Muscle layer of duodenum (tissue), 2 donors: ENCODE data around the gene NUTM2B.
"Not testable (repeated sequence)": the region's sequence is repeated elsewhere in the genome, so short reads cannot be mapped to it uniquely, and the experiment has no call there.

Experiments
- H3K27ac ChIP-seq: one replicate; pipeline ENCODE4 v1.7.0; 2013; ENCODE audit warnings: mild to moderate bottlenecking, low read length
- H3K27me3 ChIP-seq: one replicate; pipeline ENCODE4 v1.7.0; 2013; ENCODE audit warnings: low read depth, mild to moderate bottlenecking, control low read depth, low read length
- H3K36me3 ChIP-seq, 2 donors: one replicate each; pipeline ENCODE4 v1.7.0; 2013; ENCODE audit warnings: low read length in 2 of 2, control low read depth in 1 of 2, mild to moderate bottlenecking in 1 of 2; ENCODE audit not compliant: insufficient read depth in 2 of 2, control insufficient read depth in 1 of 2
- H3K4me1 ChIP-seq, 2 donors: one replicate each; pipeline ENCODE4 v1.7.0; 2013; ENCODE audit warnings: low read length in 2 of 2, mild to moderate bottlenecking in 2 of 2, control low read depth in 1 of 2, moderate library complexity in 1 of 2; ENCODE audit not compliant: insufficient read depth in 2 of 2, control insufficient read depth in 1 of 2
- H3K4me3 ChIP-seq, 2 donors: one replicate each; pipeline ENCODE4 v1.7.0; 2013; ENCODE audit warnings: low read length in 2 of 2, low read depth in 1 of 2, mild to moderate bottlenecking in 1 of 2
- H3K9me3 ChIP-seq, 2 donors: one replicate each; pipeline ENCODE4 v1.7.0; 2013; ENCODE audit warnings: low read length in 2 of 2, control low read depth in 1 of 2, mild to moderate bottlenecking in 1 of 2; ENCODE audit not compliant: control insufficient read depth in 1 of 2
- donor health status: healthy.

NUTM2B gene

GRCh38 chr10:79688798-79689197 is 14.2 kb upstream of the NUTM2B start:
- not testable (repeated sequence) for H3K27me3 ChIP-seq, H3K27ac ChIP-seq, H3K4me1 ChIP-seq, H3K4me3 ChIP-seq, H3K9me3 ChIP-seq
- H3K36me3 ChIP-seq: peaks cover 0 to 13% of the 10 kb centered on the region in 2 donors

- not testable (repeated sequence) for H3K27ac ChIP-seq, H3K9me3 ChIP-seq, H3K4me3 ChIP-seq, H3K27me3 ChIP-seq, H3K4me1 ChIP-seq, H3K36me3 ChIP-seq
These were observed 6.4 kb upstream of the NUTM2B start for GRCh38 chr10:79696596-79696995.

- not testable (repeated sequence) for H3K9me3 ChIP-seq, H3K27me3 ChIP-seq, H3K4me3 ChIP-seq, H3K27ac ChIP-seq, H3K36me3 ChIP-seq, H3K4me1 ChIP-seq
These were observed 5.9 kb upstream of the NUTM2B start for GRCh38 chr10:79697141-79697540.

- H3K4me1 ChIP-seq, H3K9me3 ChIP-seq, H3K4me3 ChIP-seq, H3K36me3 ChIP-seq, H3K27ac ChIP-seq, H3K27me3 ChIP-seq: not testable (repeated sequence)
These were observed 2.6 kb upstream of the NUTM2B start for GRCh38 chr10:79700381-79700944.

GRCh38 chr10:79707017-79707416 is 4.0 kb downstream of the NUTM2B start:
- H3K36me3 ChIP-seq, H3K4me3 ChIP-seq, H3K4me1 ChIP-seq, H3K27ac ChIP-seq, H3K27me3 ChIP-seq, H3K9me3 ChIP-seq: not testable (repeated sequence)

- H3K9me3 ChIP-seq, H3K27me3 ChIP-seq, H3K36me3 ChIP-seq, H3K27ac ChIP-seq, H3K4me1 ChIP-seq, H3K4me3 ChIP-seq: not testable (repeated sequence)
These were observed 11.9 kb downstream of the NUTM2B start for GRCh38 chr10:79714976-79715375.

GRCh38 chr10:79716917-79717579 is 14.0 kb downstream of the NUTM2B start:
- not testable (repeated sequence) for H3K9me3 ChIP-seq

GRCh38 chr10:79720000-79720399 is 17.0 kb downstream of the NUTM2B start:
- H3K27me3 ChIP-seq, H3K4me1 ChIP-seq, H3K36me3 ChIP-seq, H3K9me3 ChIP-seq, H3K4me3 ChIP-seq, H3K27ac ChIP-seq: not testable (repeated sequence)

More at GRCh38 chr10:79716917-79717579, 14.0 kb downstream of the NUTM2B start:
- H3K4me3 ChIP-seq, H3K4me1 ChIP-seq, H3K27ac ChIP-seq, H3K36me3 ChIP-seq, H3K27me3 ChIP-seq: not testable (repeated sequence)

GRCh38 chr10:79726620-79727019 is 23.6 kb downstream of the NUTM2B start:
- not testable (repeated sequence) for H3K27me3 ChIP-seq, H3K4me3 ChIP-seq, H3K27ac ChIP-seq, H3K4me1 ChIP-seq, H3K9me3 ChIP-seq, H3K36me3 ChIP-seq

GRCh38 chr10:79744844-79745243 is 41.8 kb downstream of the NUTM2B start:
- H3K36me3 ChIP-seq: not testable (repeated sequence)

GRCh38 chr10:79748510-79748909 is 45.5 kb downstream of the NUTM2B start:
- not testable (repeated sequence) for H3K4me1 ChIP-seq, H3K9me3 ChIP-seq, H3K4me3 ChIP-seq, H3K27me3 ChIP-seq, H3K27ac ChIP-seq, H3K36me3 ChIP-seq

More at GRCh38 chr10:79744844-79745243, 41.8 kb downstream of the NUTM2B start:
- H3K4me1 ChIP-seq, H3K9me3 ChIP-seq, H3K27ac ChIP-seq, H3K4me3 ChIP-seq, H3K27me3 ChIP-seq: not testable (repeated sequence)

GRCh38 chr10:79753601-79754000 is 50.6 kb downstream of the NUTM2B start:
- H3K4me3 ChIP-seq: not testable (repeated sequence)

More at GRCh38 chr10:79753601-79754000, 50.6 kb downstream of the NUTM2B start:
- H3K9me3 ChIP-seq, H3K27ac ChIP-seq, H3K27me3 ChIP-seq, H3K36me3 ChIP-seq, H3K4me1 ChIP-seq: not testable (repeated sequence)
